H9 (cell line): ENCODE results near the gene TCTA. TPM values are rescaled to one million over a fixed set of nuclear protein-coding genes. Genes with fewer than 3 reads are reported as not detected.

Source experiments
- DNase-seq: peaks from one replicate; pipeline ENCODE4 v3.0.0-alpha.2; 2017
- H2AFZ ChIP-seq: one replicate; pipeline ENCODE4 v1.6.1; 2013; ENCODE audit warnings: mild to moderate bottlenecking, low read length, control low read depth, moderate library complexity
- H2AK5ac ChIP-seq: 2 replicates; pipeline ENCODE4 v1.6.1; 2013; ENCODE audit warnings: low read length, control low read depth, mixed read lengths; ENCODE audit not compliant: insufficient read length
- H2BK120ac ChIP-seq: one replicate; pipeline ENCODE4 v1.6.1; 2013; ENCODE audit warnings: low read depth, mild to moderate bottlenecking, low read length, control low read depth, inconsistent platforms; ENCODE audit not compliant: poor library complexity, severe bottlenecking
- H2BK12ac ChIP-seq: 2 replicates; pipeline ENCODE4 v1.6.1; 2013; ENCODE audit warnings: low read length, control low read depth, mixed read lengths, low read depth; ENCODE audit not compliant: insufficient read length
- H2BK15ac ChIP-seq: 2 replicates; pipeline ENCODE4 v1.6.1; 2013; ENCODE audit warnings: low read depth, low read length, control low read depth
- H2BK20ac ChIP-seq: one replicate; pipeline ENCODE4 v1.6.1; 2013; ENCODE audit warnings: low read depth, mild to moderate bottlenecking, low read length, control low read depth, inconsistent platforms; ENCODE audit not compliant: poor library complexity, severe bottlenecking
- H2BK5ac ChIP-seq: 2 replicates; pipeline ENCODE4 v1.6.1; 2013; ENCODE audit warnings: low read length, control low read depth, mixed read lengths; ENCODE audit not compliant: insufficient read length
- H3K14ac ChIP-seq: 2 replicates; pipeline ENCODE4 v1.6.1; 2013; ENCODE audit warnings: low read length, control low read depth; ENCODE audit not compliant: insufficient read depth
- H3K18ac ChIP-seq: 2 replicates; pipeline ENCODE4 v1.6.1; 2013; ENCODE audit warnings: low read depth, mild to moderate bottlenecking, mixed read lengths, low read length, control low read depth; ENCODE audit not compliant: insufficient read length
- H3K23ac ChIP-seq: 2 replicates; pipeline ENCODE4 v1.6.1; 2013; ENCODE audit warnings: low read length, control low read depth, mixed read lengths, low read depth; ENCODE audit not compliant: insufficient read length
- H3K23me2 ChIP-seq: 2 replicates; pipeline ENCODE4 v1.6.1; 2013; ENCODE audit warnings: low read depth, mild to moderate bottlenecking, mixed read lengths, low read length, control low read depth; ENCODE audit not compliant: insufficient read length, poor library complexity, severe bottlenecking
- H3K27ac ChIP-seq: 2 replicates; pipeline ENCODE4 v1.5.1; 2013; ENCODE audit warnings: low read length, control low read depth, mixed read lengths, low read depth; ENCODE audit not compliant: insufficient read length
- H3K27me3 ChIP-seq: 2 replicates; pipeline ENCODE4 v1.6.1; 2013; ENCODE audit warnings: low read length, control low read depth, inconsistent platforms; ENCODE audit not compliant: insufficient read depth
- H3K4ac ChIP-seq: 2 replicates; pipeline ENCODE4 v1.6.1; 2013; ENCODE audit warnings: low read depth, mild to moderate bottlenecking, control low read depth, inconsistent platforms, low read length, moderate library complexity
- H3K4me1 ChIP-seq: 2 replicates; pipeline ENCODE4 v1.6.1; 2013; ENCODE audit warnings: low read length, control low read depth, inconsistent platforms; ENCODE audit not compliant: insufficient read depth
- H3K4me2 ChIP-seq: 2 replicates; pipeline ENCODE4 v1.6.1; 2013; ENCODE audit warnings: low read length, control low read depth, mixed read lengths; ENCODE audit not compliant: insufficient read length, insufficient read depth
- H3K56ac ChIP-seq: 2 replicates; pipeline ENCODE4 v1.6.1; 2013; ENCODE audit warnings: low read depth, mild to moderate bottlenecking, mixed read lengths, low read length, control low read depth; ENCODE audit not compliant: insufficient read length
- H3K79me1 ChIP-seq: 2 replicates; pipeline ENCODE4 v1.6.1; 2013; ENCODE audit warnings: low read depth, mild to moderate bottlenecking, moderate library complexity, low read length, control low read depth, inconsistent platforms; ENCODE audit not compliant: insufficient read depth, poor library complexity, severe bottlenecking
- H3K79me2 ChIP-seq: 2 replicates; pipeline ENCODE4 v1.6.1; 2013; ENCODE audit warnings: low read length, control low read depth, inconsistent platforms; ENCODE audit not compliant: insufficient read depth
- H3K9ac ChIP-seq: 2 replicates; pipeline ENCODE4 v1.6.1; 2013; ENCODE audit warnings: low read length, control low read depth, mixed read lengths; ENCODE audit not compliant: insufficient read length; ENCODE audit errors: extremely low read depth
- H3K9me3 ChIP-seq: one replicate; pipeline ENCODE4 v1.6.1; 2013; ENCODE audit warnings: low read depth, low read length, inconsistent platforms; ENCODE audit not compliant: control insufficient read depth
- H3T11ph ChIP-seq: one replicate; pipeline ENCODE4 v1.6.1; 2013; ENCODE audit warnings: mild to moderate bottlenecking, low read length, control low read depth, inconsistent platforms
- H4K20me1 ChIP-seq: one replicate; pipeline ENCODE4 v1.6.1; 2013; ENCODE audit not compliant: control insufficient read depth, insufficient read length, insufficient read depth
- H4K5ac ChIP-seq: 2 replicates; pipeline ENCODE4 v1.6.1; 2013; ENCODE audit warnings: low read depth, mild to moderate bottlenecking, mixed read lengths, low read length, control low read depth; ENCODE audit not compliant: insufficient read length
- H4K8ac ChIP-seq: replicated peaks from 2 replicates; pipeline ENCODE4 v1.6.1; 2013; ENCODE audit warnings: low read length, control low read depth, mixed read lengths, low read depth; ENCODE audit not compliant: insufficient read length
- H4K91ac ChIP-seq: 2 replicates; pipeline ENCODE4 v1.6.1; 2013; ENCODE audit warnings: low read depth, mild to moderate bottlenecking, moderate library complexity, mixed read lengths, low read length, control low read depth; ENCODE audit not compliant: insufficient read length
- H3K27ac Mint-ChIP-seq, 3 experiments: 2 replicates in 2 of 3; 3 replicates in 1 of 3; pipeline ENCODE4 v1.8.0; 2020 to 2021; ENCODE audit warnings: mixed read lengths in 3 of 3, mild to moderate bottlenecking in 1 of 3, moderate library complexity in 1 of 3
- H3K27me3 Mint-ChIP-seq: 2 replicates; pipeline ENCODE4 v1.8.0; 2021; ENCODE audit warnings: low read depth, mild to moderate bottlenecking, moderate library complexity, mixed read lengths
- H3K36me3 Mint-ChIP-seq, 3 experiments: 2 replicates in 2 of 3; 3 replicates in 1 of 3; pipeline ENCODE4 v1.8.0; 2020 to 2021; ENCODE audit warnings: low read depth in 3 of 3, mixed read lengths in 3 of 3; ENCODE audit not compliant: insufficient read depth in 1 of 3
- H3K4me1 Mint-ChIP-seq, 2 experiments: 2 replicates each; pipeline ENCODE4 v1.8.0; 2020; ENCODE audit warnings: mixed read lengths in 2 of 2
- H3K4me3 Mint-ChIP-seq, 2 experiments: 2 replicates in 1 of 2; 3 replicates in 1 of 2; pipeline ENCODE4 v1.8.0; 2020 to 2021; ENCODE audit warnings: mild to moderate bottlenecking in 2 of 2, mixed read lengths in 2 of 2, moderate library complexity in 1 of 2
- H3K9me3 Mint-ChIP-seq, 2 experiments: 2 replicates in 1 of 2; 3 replicates in 1 of 2; pipeline ENCODE4 v1.8.0; 2020; ENCODE audit warnings: mild to moderate bottlenecking in 2 of 2, mixed read lengths in 2 of 2, moderate library complexity in 1 of 2
- WGBS: extraction: QIAGEN DNeasy Blood & Tissue Kit; methylation state at CpG from one replicate; pipeline ENCODE4 v1.1.7; 2013; ENCODE audit warnings: missing lambda C conversion rate, low lambda C conversion rate, mixed read lengths; ENCODE audit not compliant: insufficient read length; ENCODE audit errors: extremely low coverage; 5-methylcytosine and 5-hydroxymethylcytosine counted together
- total RNA-seq: library from RNA; stranded (reverse); gene quantifications from 2 replicates; pipeline ENCODE4 v1.2.1, GENCODE V29; 2021
- TF ChIP-seq, protein P1 (sequence below): fragments of 200-600 bp; sonication (generic); conservative IDR thresholded peaks from 3 replicates; pipeline ENCODE4 v1.8.0; 2021; ENCODE audit warnings: antibody characterized with exemption, mild to moderate bottlenecking

TCTA gene
- total RNA-seq, 1 experiment from 2014 or later, result 11.2 TPM

DNA sequence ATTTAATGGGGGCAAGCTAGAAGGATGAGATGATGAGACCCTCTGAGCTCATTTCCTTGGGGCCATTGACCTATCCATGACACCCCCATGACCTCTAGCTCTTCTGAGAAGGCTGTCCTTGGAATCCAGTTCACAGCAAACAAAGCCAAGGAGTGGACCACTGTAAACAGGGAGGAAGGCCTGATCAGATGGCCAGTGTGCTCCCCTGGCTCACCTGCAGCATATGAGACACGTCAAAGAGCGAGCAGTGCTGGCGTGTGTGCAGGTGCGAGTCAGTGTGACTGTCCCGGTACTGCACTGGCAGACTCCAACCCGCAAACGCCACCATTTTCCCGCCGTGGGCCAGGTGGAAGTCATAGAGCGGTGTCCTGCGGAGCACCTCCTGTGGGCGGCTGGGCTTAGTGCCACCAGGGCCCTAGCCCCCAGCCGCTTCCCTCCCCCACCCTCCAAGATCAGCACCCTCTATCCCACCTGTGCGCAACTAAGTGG is 9.7 kb downstream of the TCTA start:
- TF ChIP-seq, protein P1, sequence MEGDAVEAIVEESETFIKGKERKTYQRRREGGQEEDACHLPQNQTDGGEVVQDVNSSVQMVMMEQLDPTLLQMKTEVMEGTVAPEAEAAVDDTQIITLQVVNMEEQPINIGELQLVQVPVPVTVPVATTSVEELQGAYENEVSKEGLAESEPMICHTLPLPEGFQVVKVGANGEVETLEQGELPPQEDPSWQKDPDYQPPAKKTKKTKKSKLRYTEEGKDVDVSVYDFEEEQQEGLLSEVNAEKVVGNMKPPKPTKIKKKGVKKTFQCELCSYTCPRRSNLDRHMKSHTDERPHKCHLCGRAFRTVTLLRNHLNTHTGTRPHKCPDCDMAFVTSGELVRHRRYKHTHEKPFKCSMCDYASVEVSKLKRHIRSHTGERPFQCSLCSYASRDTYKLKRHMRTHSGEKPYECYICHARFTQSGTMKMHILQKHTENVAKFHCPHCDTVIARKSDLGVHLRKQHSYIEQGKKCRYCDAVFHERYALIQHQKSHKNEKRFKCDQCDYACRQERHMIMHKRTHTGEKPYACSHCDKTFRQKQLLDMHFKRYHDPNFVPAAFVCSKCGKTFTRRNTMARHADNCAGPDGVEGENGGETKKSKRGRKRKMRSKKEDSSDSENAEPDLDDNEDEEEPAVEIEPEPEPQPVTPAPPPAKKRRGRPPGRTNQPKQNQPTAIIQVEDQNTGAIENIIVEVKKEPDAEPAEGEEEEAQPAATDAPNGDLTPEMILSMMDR, result no peak
- Histone ChIP-seq H3K18ac (peak overlapping the region; percentile 80), H2BK5ac (peak overlapping the region; percentile 25), H3K27me3 (no peaks in the 10 kb centered on the region), H3K9ac (peak overlapping the region; percentile 90), H3K9me3 (no peaks in the 10 kb centered on the region), H3K79me1 (no peaks in the 10 kb centered on the region), H2BK12ac (no peak overlapping the region), H3K27ac (no peak overlapping the region), H4K20me1 (no peaks in the 10 kb centered on the region), H3K4me2 (peak overlapping the region; percentile 86), H4K8ac (no peak overlapping the region), H3K4ac (no peak overlapping the region), H3T11ph (no peak overlapping the region), H3K23ac (no peak overlapping the region), H3K56ac (no peak overlapping the region), H4K5ac (no peak overlapping the region), H2AFZ (no peak overlapping the region), H2BK120ac (no peak overlapping the region), H3K4me1 (no peaks in the 10 kb centered on the region; the same call in 1 of the 2 replicates), H3K79me2 (no peaks in the 10 kb centered on the region), H2BK15ac (no peak overlapping the region), H2AK5ac (no peak overlapping the region), H4K91ac (no peak overlapping the region), H3K14ac (peak overlapping the region; percentile 88), H3K23me2 (peaks cover 4% of the 10 kb centered on the region), H2BK20ac (no peak overlapping the region)
- H3K9me3 Mint-ChIP-seq, result no peaks in the 10 kb centered on the region; a peak in 1 of 5 replicates
- no CpG with 5 or more reads among the region's 14 CpGs for WGBS
- DNase-seq, result no peak
- peak overlapping the region; percentile 92 to 93 for H3K4me3 Mint-ChIP-seq
- peaks cover 10 to 34% (median 24%) of the 10 kb centered on the region in 3 experiments for H3K36me3 Mint-ChIP-seq
- H3K27me3 Mint-ChIP-seq, result no peaks in the 10 kb centered on the region
- peak overlapping the region; percentile 91 to 97 (median 92) for H3K27ac Mint-ChIP-seq
- peaks cover 24 to 28% of the 10 kb centered on the region in 2 experiments for H3K4me1 Mint-ChIP-seq
